Fibroblast of skin of left biceps (primary cell): Measurements from ENCODE around the gene PGF.

Experiments
- DNase-seq, 2 experiments: peaks; one replicate each; pipeline ENCODE4 v3.0.0-alpha.2; 2013; ENCODE audit warnings: low read depth in 2 of 2

PGF gene

DNA sequence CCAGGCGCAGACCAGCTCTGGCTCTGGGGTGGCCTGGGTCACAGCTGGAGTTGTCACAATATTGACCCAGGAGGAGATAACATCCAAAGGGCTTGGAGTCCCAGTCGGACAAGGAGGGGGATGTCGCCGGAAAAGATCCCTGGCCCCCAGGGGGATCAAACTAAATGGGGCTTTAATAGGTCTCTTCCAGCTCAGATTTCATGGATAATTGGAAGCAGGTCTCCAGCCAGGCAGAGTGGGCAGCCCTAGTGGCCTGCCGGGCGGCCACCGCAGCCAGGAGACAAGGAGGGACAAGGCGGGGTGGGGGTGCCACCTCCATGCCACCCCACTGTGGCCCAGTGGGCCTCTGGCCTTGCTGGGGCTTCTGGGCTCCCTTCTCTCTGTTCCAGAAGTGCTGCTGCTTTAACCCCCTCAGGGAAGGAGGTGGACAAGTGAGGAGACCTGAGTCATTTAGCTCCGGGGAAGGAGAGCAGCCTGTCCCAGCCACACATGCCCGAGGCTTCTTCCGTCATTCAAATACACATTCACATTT is 23.1 kb upstream of the PGF start:
- no peak for DNase-seq

DNA sequence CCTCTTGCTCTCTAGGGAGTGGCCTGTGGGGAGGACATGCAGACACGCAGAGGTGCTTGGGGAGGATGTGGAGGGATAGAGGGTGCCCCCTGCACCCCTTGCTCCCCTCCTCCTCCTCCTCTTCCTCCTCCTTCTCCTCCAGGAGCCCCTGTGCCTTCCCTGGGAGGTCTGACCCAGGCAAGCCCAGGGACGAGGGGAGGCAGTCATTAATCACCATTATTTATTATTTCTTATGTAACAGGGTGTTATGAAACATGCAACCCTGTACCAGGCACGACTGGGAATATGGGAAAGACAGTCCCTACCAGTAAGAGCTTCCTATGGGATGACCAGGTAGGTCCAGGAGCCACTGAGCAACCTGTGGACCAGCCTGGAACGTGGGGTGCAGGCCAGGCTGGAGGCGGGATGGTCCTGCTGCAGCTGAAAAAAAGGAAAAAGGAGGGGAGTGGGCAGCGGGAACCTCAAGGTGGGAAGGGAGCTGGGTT is 22.5 kb upstream of the PGF start:
- DNase-seq = no peak

DNA sequence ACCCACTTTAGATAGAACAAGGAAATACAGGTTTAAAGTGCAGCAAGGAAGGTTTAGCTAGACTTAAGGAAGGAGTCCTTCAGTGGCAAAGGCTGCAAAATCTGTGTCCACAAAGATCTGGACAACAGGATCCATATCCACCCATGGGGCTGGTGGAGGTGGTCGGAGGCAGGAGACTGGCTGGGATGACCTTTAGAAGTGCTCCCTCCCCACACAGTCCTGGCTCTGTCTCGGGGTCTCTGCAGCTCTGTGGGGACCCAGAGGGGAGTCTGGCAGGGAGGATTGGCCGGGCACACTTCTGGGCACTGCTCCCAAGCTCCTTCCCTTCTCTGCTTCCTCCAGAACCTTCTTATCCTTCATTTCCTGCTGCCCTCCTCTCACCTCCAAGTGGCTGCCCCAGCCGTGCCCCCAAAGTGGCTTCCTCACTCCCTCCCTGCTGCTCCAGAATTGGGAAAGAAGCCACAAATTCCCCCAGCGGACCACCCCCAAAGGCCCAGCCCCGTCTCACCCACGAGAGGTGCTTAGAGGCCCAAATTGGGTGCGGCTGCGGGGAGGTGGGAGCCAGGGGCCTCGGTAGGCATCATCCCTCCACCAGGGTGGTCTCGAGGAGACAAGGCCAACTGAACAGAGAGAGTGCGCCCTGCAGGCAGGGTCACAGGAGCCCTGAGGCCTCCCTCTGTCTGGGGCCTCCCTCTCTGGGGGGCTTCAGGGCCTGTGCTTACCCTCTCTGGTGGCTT is 21.9 kb upstream of the PGF start:
- DNase-seq = no peak

DNA sequence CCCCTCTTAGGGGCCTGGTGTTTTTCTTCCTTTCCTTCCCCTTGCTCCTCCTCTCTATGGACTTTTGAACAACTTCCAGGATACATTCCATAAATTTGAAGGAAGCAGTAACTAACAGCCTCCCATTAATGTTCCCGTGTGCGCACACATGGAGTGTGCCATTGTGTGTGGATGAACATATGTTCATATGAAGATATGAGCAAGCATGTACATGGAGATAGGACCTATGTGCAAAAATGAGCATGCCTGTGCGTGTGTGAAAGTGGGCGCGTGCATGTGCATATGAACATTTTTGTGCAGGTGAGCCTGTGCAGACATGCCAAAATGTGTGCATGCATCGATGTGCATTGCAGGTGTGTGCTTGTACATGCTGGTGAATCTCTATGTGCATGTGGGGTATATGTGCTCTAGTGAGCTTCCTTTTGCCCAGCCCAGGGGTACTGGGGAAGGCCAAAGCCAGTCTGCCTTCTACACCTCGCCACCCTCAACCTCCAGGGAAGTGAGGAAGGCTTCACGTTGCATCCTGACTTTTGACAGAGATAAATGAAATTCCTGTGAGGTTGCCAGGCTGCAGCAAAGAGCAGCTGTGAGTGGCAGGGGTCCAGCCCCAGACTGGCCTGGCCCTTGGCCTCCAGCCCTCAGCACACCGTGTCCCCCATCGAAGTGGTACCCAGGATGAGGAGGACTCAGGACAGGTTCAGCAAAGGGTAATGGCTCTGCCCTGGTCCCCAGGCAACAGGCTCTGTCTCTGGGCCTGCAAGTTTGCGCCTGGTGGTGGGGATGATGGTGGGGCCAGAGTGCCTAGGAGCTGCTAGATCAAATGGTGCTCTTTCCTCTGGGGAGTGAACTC is 21.1 kb upstream of the PGF start:
- no peak for DNase-seq

- no peak for DNase-seq
Observed at GRCh38 chr14:74975059-74975810, 19.8 kb upstream of the PGF start.

- no peak for DNase-seq
Observed at GRCh38 chr14:74974364-74975058, 19.1 kb upstream of the PGF start.

DNA sequence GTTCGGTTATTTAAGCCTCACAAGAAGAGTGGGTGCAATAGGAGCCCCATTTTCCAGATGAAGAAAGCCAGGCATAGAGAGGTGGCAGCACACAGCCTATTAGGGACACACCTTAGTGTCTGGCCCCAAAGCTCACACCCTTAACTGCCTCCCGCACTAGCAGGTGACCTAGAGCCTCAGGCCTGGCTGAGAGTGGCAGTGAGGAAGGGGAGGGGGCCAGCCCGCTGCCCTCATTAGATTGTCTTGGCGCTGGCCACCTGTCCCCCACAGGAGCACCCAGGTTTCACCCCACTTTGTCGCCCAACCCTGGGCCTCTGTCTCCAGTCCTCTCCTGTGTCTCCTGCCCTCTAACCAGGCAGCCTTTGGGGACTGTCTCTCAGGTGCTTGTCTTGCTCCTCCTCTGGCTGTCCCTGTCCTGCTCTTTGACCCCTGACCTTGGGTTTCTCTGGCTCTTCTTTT is 18.5 kb upstream of the PGF start:
- no peak for DNase-seq

DNA sequence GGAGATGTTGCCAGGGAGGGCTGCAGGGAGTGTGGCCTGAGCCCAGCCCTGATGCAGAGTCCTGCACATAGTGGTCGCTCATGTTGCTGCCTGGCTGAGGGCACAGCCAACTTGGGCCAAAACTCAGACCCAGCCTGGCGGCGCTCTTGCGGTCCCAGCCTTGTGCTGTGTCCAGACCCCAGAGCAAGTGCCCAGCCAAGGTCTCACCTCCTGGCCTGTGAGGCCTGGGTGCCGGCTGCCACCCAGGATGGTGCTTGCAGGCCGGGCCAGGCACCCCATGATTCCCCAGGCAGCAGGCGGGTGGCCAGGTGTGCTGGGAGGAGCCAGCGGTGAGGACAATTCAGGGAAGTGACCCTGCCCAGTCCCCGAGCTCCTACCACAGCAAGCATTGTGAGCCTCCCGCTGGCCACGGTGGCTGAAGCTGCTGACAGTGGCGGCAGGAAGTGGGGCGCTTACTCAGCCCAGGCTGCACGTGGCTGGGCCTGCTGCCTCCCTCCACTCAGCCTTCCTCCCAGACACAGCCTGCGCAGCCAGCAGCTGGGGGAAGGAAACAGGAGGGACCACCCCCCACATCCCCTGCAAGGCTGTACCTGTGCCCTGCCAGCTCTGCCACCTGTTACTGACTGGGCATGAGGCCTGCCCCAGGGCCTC is 17.7 kb upstream of the PGF start:
- DNase-seq = no peak

DNA sequence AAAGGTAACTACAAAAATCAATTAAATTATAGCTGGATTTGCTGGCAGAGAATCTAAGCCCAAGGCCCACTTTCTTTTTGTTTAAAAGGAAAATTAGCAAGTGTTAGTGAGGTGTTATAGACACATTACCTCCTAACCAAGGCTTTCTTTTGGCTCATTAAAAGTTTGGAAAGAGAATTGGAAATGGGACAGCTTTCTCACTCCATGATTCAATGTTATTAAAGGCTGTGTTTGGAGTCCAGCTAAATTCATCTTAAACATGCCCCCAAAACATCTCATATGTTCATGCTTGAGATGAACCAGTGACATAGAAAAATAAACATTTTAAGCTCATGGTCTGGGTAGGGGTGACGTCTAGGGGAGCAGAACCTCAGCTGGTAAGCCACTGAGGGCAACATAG is 13.4 kb upstream of the PGF start:
- no peak for DNase-seq

- DNase-seq = no peak
Observed at GRCh38 chr14:74965486-74966153, 10.2 kb upstream of the PGF start.

GRCh38 chr14:74964787-74965485 is 9.5 kb upstream of the PGF start:
- no peak for DNase-seq

DNA sequence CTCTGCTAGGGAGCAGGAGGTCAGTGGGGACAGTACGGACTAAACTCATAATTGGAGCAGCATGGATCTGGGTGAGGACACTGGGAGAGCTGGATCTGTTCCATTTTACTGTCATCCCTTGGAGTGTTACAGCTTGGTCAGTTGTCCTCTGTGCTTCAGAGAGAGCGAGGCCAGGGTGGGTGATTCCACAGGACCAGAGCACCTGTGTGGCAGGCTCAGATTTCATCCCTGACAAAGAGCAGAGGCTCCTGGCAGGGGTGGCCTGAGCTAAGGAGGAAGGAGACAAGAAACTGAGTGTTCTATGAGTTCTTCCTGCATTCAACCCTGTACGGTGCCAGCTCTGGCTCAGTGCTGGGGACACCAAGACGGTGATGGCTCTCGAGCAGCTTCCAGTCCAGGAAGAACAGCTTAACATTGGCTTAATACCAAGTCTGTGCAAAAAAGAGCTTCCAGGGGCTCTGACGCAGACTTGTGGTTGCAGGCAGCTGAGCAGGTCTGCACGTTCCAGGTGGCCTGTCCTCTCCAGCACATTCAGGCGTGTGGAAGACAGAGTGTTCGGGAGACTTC is 8.4 kb upstream of the PGF start:
- no peak for DNase-seq

GRCh38 chr14:74963178-74963704 is 7.8 kb upstream of the PGF start:
- DNase-seq = no peak

DNA sequence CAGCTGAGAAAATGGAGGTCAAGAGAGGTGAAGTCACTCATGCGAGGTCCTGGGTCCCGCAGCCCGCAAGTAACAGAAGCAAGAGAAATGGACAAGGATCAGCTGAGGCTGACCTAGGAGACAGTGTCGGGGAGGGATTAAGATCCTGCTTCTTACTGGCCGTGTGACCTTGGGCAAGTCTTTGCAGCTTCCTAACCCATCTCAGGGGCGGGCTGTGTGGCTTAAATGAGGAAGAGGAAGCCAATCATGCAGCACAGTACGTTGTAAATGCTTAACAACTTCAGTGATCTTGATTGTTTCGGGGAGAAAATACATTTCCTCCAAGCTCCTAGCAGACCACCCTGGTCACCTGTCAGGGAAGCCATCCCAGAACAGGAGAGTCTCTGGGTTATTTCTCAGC is 7.1 kb upstream of the PGF start:
- DNase-seq = no peak

DNA sequence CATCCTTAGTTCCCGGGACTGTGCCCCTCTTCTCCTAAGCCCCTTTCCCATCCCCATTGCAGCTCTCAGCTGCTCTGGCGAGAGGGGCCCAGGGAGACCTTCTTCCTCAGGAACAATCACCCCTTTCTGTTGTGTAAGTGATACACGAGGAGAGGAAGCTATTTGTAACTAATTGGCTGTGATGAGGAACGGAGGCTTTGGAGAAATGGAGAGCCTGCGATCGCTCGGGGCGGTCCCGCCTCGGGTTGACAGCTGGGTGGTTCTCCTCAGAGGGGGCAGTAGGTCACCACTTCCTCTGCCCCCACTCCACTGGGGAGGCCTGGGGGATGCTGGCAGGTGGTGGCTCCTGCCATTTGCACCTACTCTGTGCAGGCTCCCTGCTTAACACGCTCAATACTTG is 6.6 kb upstream of the PGF start:
- DNase-seq = no peak

DNA sequence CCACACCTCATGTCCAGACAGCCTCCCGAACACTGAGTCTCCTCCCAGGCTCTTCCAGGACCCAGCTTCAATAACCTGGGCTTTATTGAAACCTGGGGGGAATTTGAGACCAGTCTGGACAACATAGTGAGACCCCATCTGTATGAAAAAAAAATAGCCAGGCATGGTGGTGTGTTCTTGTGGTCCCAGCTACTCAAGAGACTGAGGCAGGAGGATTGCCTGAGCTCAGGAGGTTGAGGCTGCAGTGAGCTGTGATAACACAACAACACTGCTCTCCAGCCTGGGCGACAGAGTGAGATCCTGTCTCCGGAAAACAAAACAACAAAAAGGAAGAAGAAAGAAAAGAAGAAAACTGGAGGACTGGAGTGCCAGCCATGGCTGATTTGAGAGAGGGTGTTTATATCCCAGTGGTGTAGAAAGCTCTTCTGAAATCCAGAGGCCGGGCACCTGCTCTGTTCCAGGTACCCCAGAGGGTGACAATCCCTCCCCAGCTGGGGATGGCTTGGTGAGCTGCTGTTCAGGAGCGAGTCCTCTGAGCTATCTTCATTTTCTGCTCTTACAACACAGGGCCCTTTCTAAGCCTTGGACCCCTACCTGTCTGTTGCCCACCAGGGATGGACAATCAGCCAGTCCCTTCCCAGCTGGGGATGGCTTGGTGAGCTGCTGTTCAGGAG is 6.0 kb upstream of the PGF start:
- no peak for DNase-seq

DNA sequence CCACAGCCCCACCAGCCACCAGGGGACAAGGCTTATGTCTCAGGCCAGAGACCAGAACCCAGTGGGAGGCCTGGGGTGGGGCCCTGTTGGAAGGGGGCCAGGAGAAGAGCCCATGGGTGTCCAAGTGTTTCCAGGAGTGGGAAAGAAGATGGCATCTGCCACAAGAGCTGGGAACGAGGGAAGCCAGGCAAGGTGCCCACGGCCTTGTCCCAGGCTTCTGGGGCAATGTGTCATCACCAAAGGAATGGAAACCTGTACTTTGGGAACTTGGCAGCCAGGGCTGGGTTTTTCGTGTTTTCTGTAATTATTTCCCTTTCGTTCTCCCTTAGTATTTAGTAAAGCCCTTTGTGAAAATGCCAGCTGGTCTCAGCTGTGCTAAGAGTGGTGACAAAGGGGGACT is 5.3 kb upstream of the PGF start:
- DNase-seq = no peak

GRCh38 chr14:74959596-74960180 is 4.3 kb upstream of the PGF start:
- DNase-seq = no peak
